GM12891 (cell line): ENCODE measurements around the gene PROM1.

Source experiments
- PAX5 ChIP-seq: IDR thresholded peaks from 2 replicates; pipeline ENCODE4 v1.6.1; 2011; ENCODE audit warnings: low read length, moderate library complexity, mild to moderate bottlenecking; ENCODE audit not compliant: insufficient read depth, severe bottlenecking
- POLR2A ChIP-seq: IDR thresholded peaks from 2 replicates; pipeline ENCODE4 v1.6.1; 2011; ENCODE audit warnings: low read depth, low read length, control low read depth
- POLR2AphosphoS5 ChIP-seq: IDR thresholded peaks from 2 replicates; pipeline ENCODE4 v1.6.1; 2011; ENCODE audit warnings: low read depth, low read length, control low read depth
- POU2F2 ChIP-seq: IDR thresholded peaks from 2 replicates; pipeline ENCODE4 v1.6.1; 2011; ENCODE audit warnings: low read depth, mild to moderate bottlenecking, control low read depth, low read length, moderate library complexity
- SPI1 ChIP-seq: IDR thresholded peaks from 2 replicates; pipeline ENCODE4 v1.6.1; 2011; ENCODE audit warnings: low read depth, low read length, control low read depth
- TAF1 ChIP-seq: IDR thresholded peaks from 2 replicates; pipeline ENCODE4 v1.6.1; 2011; ENCODE audit warnings: low read depth, low read length, control low read depth

GRCh38 chr4:15995826-15996225 lies 88.0 kb downstream of the PROM1 start:
- TF ChIP-seq TAF1 (no peak), POLR2A (no peak), SPI1 (no peak), POLR2AphosphoS5 (no peak), POU2F2 (no peak), PAX5 (no peak)
